ENCODE data around the gene PSMA7.

DNA sequence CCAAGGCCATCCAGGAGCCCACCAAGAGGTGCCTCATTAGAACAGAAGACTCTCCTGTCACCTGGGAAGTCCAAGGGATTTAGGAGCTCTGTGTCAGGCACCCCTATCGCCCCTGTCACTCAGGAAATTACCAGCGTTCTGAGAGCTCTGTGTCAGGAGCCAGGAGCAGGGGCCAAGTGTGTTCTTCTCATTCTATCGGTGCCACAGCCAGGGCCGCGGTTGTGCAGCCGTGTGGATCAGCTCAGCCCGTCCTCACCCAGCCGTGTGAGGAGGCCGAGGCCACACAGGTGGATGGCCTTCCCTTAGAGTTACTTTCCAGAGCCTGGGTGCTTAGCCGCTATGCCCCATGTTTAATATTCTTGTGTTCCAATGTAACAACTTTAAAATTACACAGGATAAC is 49.4 kb upstream of the PSMA7 start:
- no peak for TF ChIP-seq POLR2AphosphoS5 (IDR thresholded peaks at IDR 0.05)
- TF ChIP-seq, protein P1, sequence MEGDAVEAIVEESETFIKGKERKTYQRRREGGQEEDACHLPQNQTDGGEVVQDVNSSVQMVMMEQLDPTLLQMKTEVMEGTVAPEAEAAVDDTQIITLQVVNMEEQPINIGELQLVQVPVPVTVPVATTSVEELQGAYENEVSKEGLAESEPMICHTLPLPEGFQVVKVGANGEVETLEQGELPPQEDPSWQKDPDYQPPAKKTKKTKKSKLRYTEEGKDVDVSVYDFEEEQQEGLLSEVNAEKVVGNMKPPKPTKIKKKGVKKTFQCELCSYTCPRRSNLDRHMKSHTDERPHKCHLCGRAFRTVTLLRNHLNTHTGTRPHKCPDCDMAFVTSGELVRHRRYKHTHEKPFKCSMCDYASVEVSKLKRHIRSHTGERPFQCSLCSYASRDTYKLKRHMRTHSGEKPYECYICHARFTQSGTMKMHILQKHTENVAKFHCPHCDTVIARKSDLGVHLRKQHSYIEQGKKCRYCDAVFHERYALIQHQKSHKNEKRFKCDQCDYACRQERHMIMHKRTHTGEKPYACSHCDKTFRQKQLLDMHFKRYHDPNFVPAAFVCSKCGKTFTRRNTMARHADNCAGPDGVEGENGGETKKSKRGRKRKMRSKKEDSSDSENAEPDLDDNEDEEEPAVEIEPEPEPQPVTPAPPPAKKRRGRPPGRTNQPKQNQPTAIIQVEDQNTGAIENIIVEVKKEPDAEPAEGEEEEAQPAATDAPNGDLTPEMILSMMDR (IDR thresholded peaks at IDR 0.05): no peak

Data from stomach (tissue), 4 donors.